Sciatic nerve (tissue), 2 donors: ENCODE results near the gene SDCBP2. TPM values are rescaled to one million over a fixed set of nuclear protein-coding genes. Genes with fewer than 3 reads are reported as not detected.
A peak's percentile ranks its signal among the peaks of the same experiment; 100 is the strongest.

Experiments used
- ATAC-seq: fragments of 200-7000 bp; cut with Tn5 transposase; one replicate; pipeline ENCODE4 v1.9.1; 2020; ENCODE audit warnings: mild to moderate bottlenecking, moderate library complexity
- DNase-seq: peaks from one replicate; pipeline ENCODE4 v3.0.0-alpha.2; 2020; ENCODE audit warnings: low spot score
- intact Hi-C: fragments of 100-400 bp; cut with DNase I; formaldehyde crosslinking; loops from one replicate; pipeline ENCODE4 v1.14.2; 2022
- total RNA-seq: library from RNA; stranded (reverse); fragmentation: NEBNext Ultra II Directional; extraction: Animal tissue kit (Norgen Biotek cat#: 25700); gene quantifications from one replicate; pipeline ENCODE4 v1.2.1, GENCODE V29; 2021
- donor health status: DM: no; HTN: no; CAD: no.
- donor health status: DM: no; HTN: no; CAD: no.

The SDCBP2 gene
- total RNA-seq, 1 donor from 2014 or later = 5.9 TPM

DNA sequence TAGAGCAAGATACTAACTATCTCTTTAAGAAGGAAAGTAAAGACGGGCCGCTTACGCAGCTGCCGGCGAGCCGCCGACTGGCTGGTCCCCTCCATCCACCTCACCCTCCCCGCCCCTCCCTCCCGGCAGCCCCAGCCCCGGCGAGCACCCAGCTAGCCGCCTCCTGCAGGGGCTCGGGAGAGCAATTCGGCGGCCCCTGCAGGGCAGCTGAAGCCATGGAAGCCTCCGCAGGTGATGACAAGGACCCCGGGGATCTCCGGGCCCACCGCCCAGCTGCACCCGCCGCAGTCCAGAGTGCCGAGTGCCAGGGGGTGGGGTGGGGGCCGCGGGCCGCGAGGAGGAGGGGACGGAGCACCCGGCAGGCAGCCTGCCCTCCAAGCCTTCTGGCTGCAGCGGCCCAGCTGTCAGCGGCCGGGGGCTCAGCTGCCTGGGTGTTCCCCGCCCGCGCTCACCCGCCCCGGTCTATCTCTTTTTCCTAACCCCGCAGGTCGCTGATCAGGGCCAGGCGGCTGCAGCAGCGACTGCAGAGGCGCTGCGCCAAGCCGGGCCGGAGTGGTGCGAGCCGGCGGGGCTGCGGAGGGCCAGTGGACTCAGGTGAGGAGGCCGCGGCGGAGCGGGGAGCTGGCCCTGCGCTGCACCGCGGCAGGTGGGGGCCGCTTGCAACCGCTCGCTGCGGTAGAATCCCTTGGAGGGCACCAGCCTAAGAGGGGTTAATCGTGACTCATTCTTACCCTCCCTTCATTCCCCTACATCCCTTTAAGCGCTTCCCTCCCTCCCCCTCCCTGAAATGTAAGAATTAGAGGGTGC lies 62.6 kb downstream of the SDCBP2 start, which contains the start of gene SNPH:
Gene SNPH (plus strand): TSS at position 128 of the 807 bp plus-strand sequence. CDS start 29,946 bp downstream, outside the sequence.
- intact Hi-C loops = no loop called here
- DNase-seq (peak; percentile 77), ATAC-seq (peak; percentile 95)

DNA sequence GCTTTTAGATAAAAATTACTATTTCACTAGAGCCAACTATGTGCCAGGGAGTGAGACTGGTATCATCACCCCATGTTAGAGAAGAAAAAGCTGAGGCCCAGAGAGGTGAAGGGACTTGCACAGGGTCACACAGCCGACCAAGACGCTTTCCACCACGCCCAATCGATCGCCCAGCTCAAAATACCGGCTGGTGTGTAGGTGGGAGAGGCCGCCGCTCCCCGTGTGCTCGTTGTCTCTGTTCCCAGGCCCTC lies 63.1 kb downstream of the SDCBP2 start:
- intact Hi-C loops = no loop called here
- no peak for ATAC-seq
- no peak for DNase-seq

GRCh38 chr20:1265226-1265915 lies 63.6 kb downstream of the SDCBP2 start:
- DNase-seq (no peak), ATAC-seq (no peak)
- intact Hi-C loops = no loop called here

DNA sequence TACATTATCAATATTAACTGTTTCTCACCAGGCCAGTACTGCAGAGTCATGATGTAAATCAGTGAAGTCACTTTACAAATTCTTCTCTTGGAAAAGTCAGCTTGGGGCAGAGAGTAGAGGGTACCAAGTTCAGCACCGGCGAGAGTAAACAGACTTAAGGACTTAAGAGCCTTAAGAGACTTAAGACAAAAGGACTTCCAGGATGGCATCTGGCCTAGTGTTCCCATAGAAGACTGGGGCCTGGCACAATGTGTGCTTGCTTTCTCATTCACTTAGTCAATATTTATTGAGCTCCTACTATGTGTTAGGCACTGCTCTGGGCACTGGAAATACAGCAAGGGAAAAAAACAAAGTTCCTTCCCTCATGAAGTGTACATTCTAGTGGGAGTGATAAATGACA lies 64.2 kb downstream of the SDCBP2 start:
- no peak for ATAC-seq
- intact Hi-C loops = loop anchor here (5.0 kb wide), 1 partner anchor 1358 kb away; no protein-coding TSS in a partner anchor
- DNase-seq = no peak

DNA sequence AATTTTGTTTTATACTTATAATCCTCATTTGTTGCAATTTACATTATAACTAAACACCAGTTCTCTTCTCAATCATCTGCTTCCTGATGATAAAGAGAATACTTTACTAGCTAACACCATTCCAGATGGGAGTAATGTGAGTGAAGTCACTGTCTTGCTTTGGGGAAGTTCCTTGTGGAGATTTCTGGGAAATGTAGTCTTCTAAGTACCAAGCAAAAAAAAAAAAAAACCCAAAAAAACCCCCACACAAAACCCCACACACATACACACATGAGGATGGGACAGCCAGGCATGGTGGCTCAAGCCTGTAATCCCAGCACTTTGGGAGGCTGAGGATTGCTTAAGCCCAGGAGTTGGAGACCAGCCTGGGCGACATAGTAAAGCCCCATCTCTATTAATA lies 65.1 kb downstream of the SDCBP2 start:
- intact Hi-C loops = loop anchor here (5.0 kb wide), 1 partner anchor 1358 kb away; no protein-coding TSS in a partner anchor
- DNase-seq (no peak), ATAC-seq (no peak)

Other genes with a start within 250 kb of the SDCBP2 start
- gene PSMF1, start 210.5 kb downstream of the SDCBP2 start, total RNA-seq = 187 TPM
- gene TMEM74B, start 144.2 kb downstream of the SDCBP2 start, total RNA-seq = 7.1 TPM
- 0.80 TPM for gene C20orf202, start 125.7 kb downstream of the SDCBP2 start, total RNA-seq
- not detected for gene RAD21L1, start 103.1 kb downstream of the SDCBP2 start, total RNA-seq
- gene SNPH, start 62.8 kb downstream of the SDCBP2 start, total RNA-seq = 4.9 TPM
- gene FKBP1A, start 63.9 kb upstream of the SDCBP2 start, total RNA-seq = 242 TPM
- 77.9 TPM for gene NSFL1C, start 137.7 kb upstream of the SDCBP2 start, total RNA-seq
- 8.2 TPM for gene SIRPB2, start 162.3 kb upstream of the SDCBP2 start, total RNA-seq
- gene SIRPD, start 228.6 kb upstream of the SDCBP2 start, total RNA-seq = not detected